H1 (cell line): Measurements from ENCODE around the gene CLEC4E. TPM values are rescaled to one million over a fixed set of nuclear protein-coding genes. Genes with fewer than 3 reads are reported as not detected.
A peak's percentile ranks its signal among the peaks of the same experiment; 100 is the strongest.
"Not testable (repeated sequence)": the region's sequence is repeated elsewhere in the genome, so short reads cannot be mapped to it uniquely, and the experiment has no call there.

ENCODE experiments used
- CTCF ChIA-PET: fragments of 300-600 bp; sonication (Branson Sonifier 250); formaldehyde crosslinking; loops from one replicate; lab custom pipeline; 2021; ENCODE audit not compliant: partially characterized antibody; lab: Charles Lee
- POLR2A ChIA-PET: fragments of 300-600 bp; sonication (Branson Sonifier 250); formaldehyde crosslinking; loops from one replicate; lab custom pipeline; 2021; ENCODE audit warnings: inconsistent platforms; ENCODE audit not compliant: partially characterized antibody; lab: Charles Lee
- DNase-seq, 2 experiments: peaks; one replicate each; pipeline versions ENCODE4 v3.0.0 to v3.0.0-alpha.2; 2010 to 2022; ENCODE audit warnings: low spot score in 2 of 2, low read depth in 1 of 2, mixed read lengths in 1 of 2
- FAIRE-seq: peaks from 2 replicates; lab custom pipeline; 2011; peaks lifted over from hg19 to GRCh38; lab: Jason Lieb, UNC
- H2AFZ ChIP-seq: 2 replicates; pipeline ENCODE4 v1.8.1; 2012; ENCODE audit warnings: low read length, inconsistent platforms
- H2AK5ac ChIP-seq: 2 replicates; pipeline ENCODE4 v1.6.1; 2013; ENCODE audit warnings: low read depth, low read length
- H2BK120ac ChIP-seq: replicated peaks from 2 replicates; pipeline ENCODE3; 2013; ENCODE audit warnings: low read depth, low read length, inconsistent platforms
- H2BK12ac ChIP-seq: 2 replicates; pipeline ENCODE4 v1.6.1; 2013; ENCODE audit warnings: low read depth, low read length
- H2BK15ac ChIP-seq: 2 replicates; pipeline ENCODE4 v1.6.1; 2013; ENCODE audit warnings: low read length
- H2BK20ac ChIP-seq: 2 replicates; pipeline ENCODE4 v1.6.1; 2013; ENCODE audit warnings: low read length
- H2BK5ac ChIP-seq: 2 replicates; pipeline ENCODE4 v1.6.1; 2013; ENCODE audit warnings: low read depth, low read length
- H3K14ac ChIP-seq: 2 replicates; pipeline ENCODE4 v1.6.1; 2013; ENCODE audit warnings: inconsistent platforms; ENCODE audit not compliant: insufficient read length
- H3K18ac ChIP-seq: 2 replicates; pipeline ENCODE4 v1.6.1; 2013; ENCODE audit warnings: low read length; ENCODE audit errors: extremely low read depth
- H3K23ac ChIP-seq: 2 replicates; pipeline ENCODE4 v1.6.1; 2013; ENCODE audit warnings: inconsistent platforms; ENCODE audit not compliant: insufficient read length
- H3K23me2 ChIP-seq: 2 replicates; pipeline ENCODE4 v1.6.1; 2013; ENCODE audit warnings: low read depth, low read length
- H3K27ac ChIP-seq: 2 replicates; pipeline ENCODE4 v1.6.1; 2011; ENCODE audit warnings: low read depth, low read length, inconsistent platforms
- H3K27me3 ChIP-seq, 4 experiments: replicated peaks in 1 of 4; 1 replicate in 1 of 4; 2 replicates in 3 of 4; pipeline versions ENCODE4 v1.6.1 to v1.8.1; 2011 to 2013; ENCODE audit warnings: low read length in 3 of 4, mild to moderate bottlenecking in 3 of 4, inconsistent platforms in 2 of 4, mixed read lengths in 2 of 4, moderate library complexity in 1 of 4; ENCODE audit not compliant: control insufficient read depth in 3 of 4, insufficient read depth in 3 of 4; ENCODE audit errors: extremely low read depth in 1 of 4
- H3K36me3 ChIP-seq, 4 experiments: 2 replicates each; pipeline versions ENCODE4 v1.6.1 to v1.8.1; 2011 to 2013; ENCODE audit warnings: mild to moderate bottlenecking in 4 of 4, low read length in 3 of 4, moderate library complexity in 2 of 4, control low read depth in 1 of 4, inconsistent platforms in 1 of 4; ENCODE audit not compliant: insufficient read depth in 4 of 4, control insufficient read depth in 2 of 4
- H3K4ac ChIP-seq: replicated peaks from 2 replicates; pipeline ENCODE3; 2013; ENCODE audit warnings: low read length, low read depth, mixed read lengths, inconsistent platforms; ENCODE audit not compliant: insufficient read length
- H3K4me1 ChIP-seq, 4 experiments: replicated peaks in 1 of 4; 1 replicate in 1 of 4; 2 replicates in 3 of 4; pipeline versions ENCODE4 v1.6.1 to v1.8.1; 2011 to 2013; ENCODE audit warnings: low read length in 3 of 4, inconsistent platforms in 2 of 4, mixed read lengths in 1 of 4; ENCODE audit not compliant: insufficient read depth in 4 of 4, control insufficient read depth in 3 of 4
- H3K4me2 ChIP-seq, 2 experiments: 2 replicates each; pipeline versions ENCODE4 v1.6.1 to v1.8.1; 2011 to 2013; ENCODE audit warnings: low read depth in 2 of 2, low read length in 2 of 2, control low read depth in 1 of 2, inconsistent platforms in 1 of 2, mild to moderate bottlenecking in 1 of 2; ENCODE audit not compliant: insufficient read depth in 1 of 2
- H3K4me3 ChIP-seq, 4 experiments: fragments of 200-600, 300-600 bp in 1 of 4; sonication (generic), shearing (Covaris generic), sonication (Bioruptor Twin) in 1 of 4; 2 replicates each; pipeline versions ENCODE4 v1.5.1 to v1.8.1; 2011 to 2016; ENCODE audit warnings: low read length in 4 of 4, low read depth in 3 of 4, control low read depth in 2 of 4, inconsistent platforms in 2 of 4, mild to moderate bottlenecking in 2 of 4, mixed read lengths in 1 of 4, moderate library complexity in 1 of 4; ENCODE audit not compliant: insufficient read depth in 2 of 4; ENCODE audit errors: extremely low read depth in 1 of 4
- H3K56ac ChIP-seq: replicated peaks from 2 replicates; pipeline ENCODE3; 2013; ENCODE audit warnings: low read depth, mild to moderate bottlenecking, mixed read lengths, low read length, inconsistent platforms; ENCODE audit not compliant: insufficient read length
- H3K79me1 ChIP-seq: 2 replicates; pipeline ENCODE4 v1.6.1; 2013; ENCODE audit warnings: low read depth, low read length, control low read depth
- H3K79me2 ChIP-seq, 2 experiments: 2 replicates each; pipeline versions ENCODE4 v1.6.1 to v1.8.1; 2012 to 2013; ENCODE audit warnings: low read length in 2 of 2, mild to moderate bottlenecking in 2 of 2, inconsistent platforms in 1 of 2; ENCODE audit not compliant: insufficient read depth in 2 of 2, control insufficient read depth in 1 of 2
- H3K9ac ChIP-seq, 4 experiments: replicated peaks in 1 of 4; 1 replicate in 1 of 4; 2 replicates in 3 of 4; pipeline versions ENCODE4 v1.6.1 to v1.8.1; 2011 to 2013; ENCODE audit warnings: low read depth in 3 of 4, low read length in 3 of 4, control low read depth in 2 of 4, mild to moderate bottlenecking in 2 of 4, moderate library complexity in 2 of 4, inconsistent platforms in 1 of 4; ENCODE audit errors: extremely low read depth in 1 of 4
- H3K9me3 ChIP-seq, 2 experiments: 2 replicates each; pipeline versions ENCODE4 v1.6.1 to v1.8.1; 2012 to 2013; ENCODE audit warnings: mild to moderate bottlenecking in 2 of 2, moderate library complexity in 2 of 2, control low read depth in 1 of 2, inconsistent platforms in 1 of 2, low read depth in 1 of 2, low read length in 1 of 2, mixed read lengths in 1 of 2; ENCODE audit not compliant: insufficient read depth in 2 of 2
- H4K20me1 ChIP-seq, 2 experiments: replicated peaks in 1 of 2; 2 replicates each; pipeline versions ENCODE3 to v1.8.1; 2011 to 2013; ENCODE audit warnings: inconsistent platforms in 2 of 2, low read length in 2 of 2, mild to moderate bottlenecking in 1 of 2; ENCODE audit not compliant: insufficient read depth in 2 of 2, control insufficient read depth in 1 of 2
- H4K5ac ChIP-seq: 2 replicates; pipeline ENCODE4 v1.6.1; 2013; ENCODE audit warnings: low read length, low read depth, mixed read lengths, inconsistent platforms; ENCODE audit not compliant: insufficient read length
- H4K8ac ChIP-seq: 2 replicates; pipeline ENCODE4 v1.8.0; 2013; ENCODE audit warnings: mild to moderate bottlenecking, moderate library complexity, low read length, inconsistent platforms; ENCODE audit not compliant: insufficient read depth; ENCODE audit errors: extremely low read depth
- H4K91ac ChIP-seq: replicated peaks from 2 replicates; pipeline ENCODE3; 2013; ENCODE audit warnings: low read length, mixed read lengths, inconsistent platforms; ENCODE audit not compliant: insufficient read length
- CREB1 ChIP-seq: IDR thresholded peaks from 2 replicates; pipeline ENCODE4 v1.6.1; 2012; ENCODE audit warnings: inconsistent platforms
- RAD21 ChIP-seq, 2 experiments: IDR thresholded peaks in 1 of 2; conservative IDR thresholded peaks in 1 of 2; 2 replicates each; pipeline ENCODE4 v1.6.1; 2011; ENCODE audit warnings: low read depth in 2 of 2, low read length in 2 of 2, improper control_type of control experiment in 1 of 2, inconsistent platforms in 1 of 2, mild to moderate bottlenecking in 1 of 2, moderate library complexity in 1 of 2
- WGBS, 2 experiments: shearing (Covaris generic) in 1 of 2; methylation state at CpG; one replicate each; pipeline versions ENCODE4 v1.1.6 to v1.1.7; 2013 to 2015; ENCODE audit warnings: low lambda C conversion rate in 2 of 2, mixed read lengths in 2 of 2, inconsistent platforms in 1 of 2, low coverage in 1 of 2, missing lambda C conversion rate in 1 of 2; ENCODE audit not compliant: insufficient replicate concordance in 2 of 2, insufficient coverage in 1 of 2, insufficient read length in 1 of 2; ENCODE audit errors: extremely low coverage in 1 of 2, missing lambda C conversion rate in 1 of 2; 5-methylcytosine and 5-hydroxymethylcytosine counted together
- polyA plus RNA-seq, 7 experiments: library from polyadenylated mRNA; depleted of rRNA in 3 of 7; stranded (reverse) in 5 of 7; unstranded in 2 of 7; fragments of >200 nt in 5 of 7; fragments of 200-250 nt in 2 of 7; gene quantifications; 1 replicate in 5 of 7; 2 replicates in 1 of 7; 4 replicates in 1 of 7; pipeline versions ENCODE4 v1.2.1 to v1.2.3, GENCODE V29; 2011 to 2013; ENCODE audit warnings: missing spikeins in 2 of 7, mixed read lengths in 2 of 7
- total RNA-seq: library from RNA; stranded (reverse); fragmentation: NEBNext Ultra II Directional; extraction: Animal tissue kit (Norgen Biotek cat#: 25700); gene quantifications from 2 replicates; pipeline ENCODE4 v1.2.1, GENCODE V29; 2021
- TF ChIP-seq, protein P1 (sequence below), 3 experiments: IDR thresholded peaks; 1 replicate in 2 of 3; 2 replicates in 1 of 3; pipeline versions ENCODE4 v1.5.1 to v1.6.1; 2011; ENCODE audit warnings: low read length in 3 of 3, mild to moderate bottlenecking in 3 of 3, inconsistent platforms in 2 of 3, low read depth in 1 of 3, moderate library complexity in 1 of 3; ENCODE audit not compliant: insufficient read depth in 1 of 3; ENCODE audit errors: control extremely low read depth in 1 of 3

Gene CLEC4E
- total and polyA plus RNA-seq, 2 of the 8 experiments (the other 6 are each of a cell fraction or from before 2014, with no cell fraction given): 0.03 TPM; not detected in 1

DNA sequence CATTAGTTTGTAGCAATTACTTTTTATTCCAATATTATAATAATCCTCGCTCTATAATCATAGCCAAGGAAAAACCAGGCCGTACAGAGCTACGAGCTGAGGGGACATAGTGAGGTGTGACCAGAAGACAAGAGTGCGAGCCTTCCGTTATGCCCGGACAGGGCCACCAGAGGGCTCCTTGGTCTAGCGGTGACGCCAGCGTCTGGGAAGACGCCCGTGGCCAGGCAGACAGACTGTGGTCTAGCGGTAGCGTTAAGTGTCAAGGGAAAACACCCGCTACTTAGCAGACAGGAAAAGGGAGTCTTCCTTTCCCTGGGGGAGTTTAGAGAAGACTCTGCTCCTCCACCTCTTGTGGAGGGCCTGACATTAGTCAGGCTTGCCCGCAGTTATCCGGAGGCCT, 2.9 kb downstream of the CLEC4E start:
- H4K91ac ChIP-seq, FAIRE-seq, H3K4me1 ChIP-seq, H3K4me2 ChIP-seq, H2BK12ac ChIP-seq, H3K27ac ChIP-seq, H3K4me3 ChIP-seq, H3K36me3 ChIP-seq, H2AK5ac ChIP-seq, H3K79me1 ChIP-seq, H3K27me3 ChIP-seq, H3K9me3 ChIP-seq, H3K79me2 ChIP-seq, H2BK15ac ChIP-seq, H3K18ac ChIP-seq, H3K9ac ChIP-seq, H2AFZ ChIP-seq, H3K23ac ChIP-seq, H4K8ac ChIP-seq, H3K56ac ChIP-seq, POLR2A ChIA-PET, H2BK20ac ChIP-seq, H4K20me1 ChIP-seq, H4K5ac ChIP-seq, H3K14ac ChIP-seq, H2BK120ac ChIP-seq, H3K23me2 ChIP-seq, H3K4ac ChIP-seq, H2BK5ac ChIP-seq: not testable (repeated sequence)
- WGBS, 2 experiments: 87% methylated on average over 14 of the region's 16 CpGs; no CpG with 5 or more reads in 1 of the 2 experiments
- peak; percentile 59 to 72 for TF ChIP-seq RAD21 (IDR thresholded peaks at IDR 0.05 in 1 of 2, conservative IDR thresholded peaks at IDR 0.05 in 1 of 2; ENCODE audit: low read depth in 2 of 2, low read length in 2 of 2)
- TF ChIP-seq, protein P1, sequence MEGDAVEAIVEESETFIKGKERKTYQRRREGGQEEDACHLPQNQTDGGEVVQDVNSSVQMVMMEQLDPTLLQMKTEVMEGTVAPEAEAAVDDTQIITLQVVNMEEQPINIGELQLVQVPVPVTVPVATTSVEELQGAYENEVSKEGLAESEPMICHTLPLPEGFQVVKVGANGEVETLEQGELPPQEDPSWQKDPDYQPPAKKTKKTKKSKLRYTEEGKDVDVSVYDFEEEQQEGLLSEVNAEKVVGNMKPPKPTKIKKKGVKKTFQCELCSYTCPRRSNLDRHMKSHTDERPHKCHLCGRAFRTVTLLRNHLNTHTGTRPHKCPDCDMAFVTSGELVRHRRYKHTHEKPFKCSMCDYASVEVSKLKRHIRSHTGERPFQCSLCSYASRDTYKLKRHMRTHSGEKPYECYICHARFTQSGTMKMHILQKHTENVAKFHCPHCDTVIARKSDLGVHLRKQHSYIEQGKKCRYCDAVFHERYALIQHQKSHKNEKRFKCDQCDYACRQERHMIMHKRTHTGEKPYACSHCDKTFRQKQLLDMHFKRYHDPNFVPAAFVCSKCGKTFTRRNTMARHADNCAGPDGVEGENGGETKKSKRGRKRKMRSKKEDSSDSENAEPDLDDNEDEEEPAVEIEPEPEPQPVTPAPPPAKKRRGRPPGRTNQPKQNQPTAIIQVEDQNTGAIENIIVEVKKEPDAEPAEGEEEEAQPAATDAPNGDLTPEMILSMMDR (IDR thresholded peaks at IDR 0.05; ENCODE audit: control extremely low read depth in 1 of 3, insufficient read depth in 1 of 3, low read depth in 1 of 3, low read length in 3 of 3): peak; percentile 56 to 68 (median 60)
- 0 out of 2 replicates have a peak, but pooled peaks have one; percentile 9 for TF ChIP-seq CREB1
- peak in 1 of 2 experiments; percentile 83 for DNase-seq
- CTCF ChIA-PET: interaction anchor here (0.6 to 3.0 kb wide), 5 partner anchors 10 to 121 kb away, joined by 3 to 11 read pairs (median 3); no protein-coding TSS in a partner anchor
